Endothelial cell of umbilical vein (primary cell): Measurements from ENCODE around the gene LCLAT1. TPM values are rescaled to one million over a fixed set of nuclear protein-coding genes. Genes with fewer than 3 reads are reported as not detected.

Experiments used
- BruUV-seq: library from RNA; stranded (reverse); fragments of 400-500 nt; replicated peaks from 2 replicates; lab custom pipeline; 2021; lab: Mats Ljungman, UMichigan
- CTCF ChIA-PET: fragments of 300-600, 350-600 bp; sonication (Branson Sonifier 250); formaldehyde crosslinking; loops from one replicate; lab custom pipeline; 2021; ENCODE audit warnings: antibody characterized with exemption, inconsistent platforms; lab: Charles Lee
- POLR2A ChIA-PET: fragments of 300-600, 350-600 bp; sonication (Branson Sonifier 250); formaldehyde crosslinking; loops from one replicate; lab custom pipeline; 2021; ENCODE audit warnings: antibody characterized with exemption, inconsistent platforms; lab: Charles Lee
- DNase-seq: peaks from one replicate; pipeline ENCODE4 v3.0.0-alpha.2; 2011; ENCODE audit warnings: low read depth, low spot score
- FAIRE-seq: peaks from 2 replicates; lab custom pipeline; 2011; peaks lifted over from hg19 to GRCh38; lab: Jason Lieb, UNC
- H2AFZ ChIP-seq: 2 replicates; pipeline ENCODE4 v1.6.0; 2012; ENCODE audit warnings: low read depth, low read length, control low read depth, inconsistent platforms
- H3K27ac ChIP-seq: 2 replicates; pipeline ENCODE4 v1.5.1; 2011; ENCODE audit warnings: low read depth, mild to moderate bottlenecking, control low read depth, low read length, moderate library complexity; ENCODE audit not compliant: insufficient read depth
- H3K27me3 ChIP-seq, 2 experiments: 2 replicates each; pipeline versions ENCODE4 v1.6.0 to v1.6.1; 2011; ENCODE audit warnings: low read length in 2 of 2, mixed read lengths in 1 of 2; ENCODE audit not compliant: control insufficient read depth in 2 of 2, insufficient read depth in 2 of 2
- H3K36me3 ChIP-seq, 2 experiments: 2 replicates in 1 of 2; 3 replicates in 1 of 2; pipeline ENCODE4 v1.5.1; 2011; ENCODE audit warnings: low read length in 2 of 2, mild to moderate bottlenecking in 1 of 2, moderate library complexity in 1 of 2; ENCODE audit not compliant: control insufficient read depth in 2 of 2, insufficient read depth in 2 of 2; ENCODE audit errors: extremely low read depth in 1 of 2
- H3K4me1 ChIP-seq: 3 replicates; pipeline ENCODE4 v1.5.1; 2011; ENCODE audit warnings: mild to moderate bottlenecking, low read length; ENCODE audit not compliant: control insufficient read depth, insufficient read depth; ENCODE audit errors: extremely low read depth
- H3K4me2 ChIP-seq: 2 replicates; pipeline ENCODE4 v1.6.1; 2011; ENCODE audit warnings: low read length, control low read depth, mixed read lengths; ENCODE audit not compliant: insufficient read depth
- H3K4me3 ChIP-seq, 3 experiments: fragments of 200-600 bp in 1 of 3; sonication (generic), shearing (Covaris generic) in 1 of 3; replicated peaks in 1 of 3; 2 replicates each; pipeline ENCODE4 v1.5.1; 2011 to 2016; ENCODE audit warnings: control low read depth in 3 of 3, low read length in 3 of 3, mild to moderate bottlenecking in 2 of 3, inconsistent platforms in 1 of 3, low read depth in 1 of 3, moderate library complexity in 1 of 3; ENCODE audit not compliant: insufficient read depth in 1 of 3
- H3K79me2 ChIP-seq: 2 replicates; pipeline ENCODE4 v1.6.0; 2012; ENCODE audit warnings: low read length, inconsistent platforms; ENCODE audit not compliant: control insufficient read depth, insufficient read depth
- H3K9ac ChIP-seq: replicated peaks from 2 replicates; pipeline ENCODE3; 2011; ENCODE audit warnings: low read length, control low read depth; ENCODE audit not compliant: insufficient read depth; ENCODE audit errors: extremely low read depth
- H3K9me1 ChIP-seq: replicated peaks from 3 replicates; pipeline ENCODE4 v1.6.0; 2011; ENCODE audit warnings: mild to moderate bottlenecking, low read length; ENCODE audit not compliant: control insufficient read depth, insufficient read depth; ENCODE audit errors: extremely low read depth
- H3K9me3 ChIP-seq: replicated peaks from 2 replicates; pipeline ENCODE4 v1.5.1; 2012; ENCODE audit warnings: low read length, inconsistent platforms; ENCODE audit not compliant: control insufficient read depth, insufficient read depth
- H4K20me1 ChIP-seq: replicated peaks from 2 replicates; pipeline ENCODE3; 2011; ENCODE audit warnings: mild to moderate bottlenecking, low read length; ENCODE audit not compliant: control insufficient read depth, insufficient read depth; ENCODE audit errors: extremely low read depth
- CTCF ChIP-seq, 2 donors: IDR thresholded peaks; 1 replicate in 1 of 2; 2 replicates in 1 of 2; pipeline ENCODE4 v1.5.1; 2011; ENCODE audit warnings: low read length in 2 of 2, mild to moderate bottlenecking in 2 of 2, moderate library complexity in 2 of 2, control low read depth in 1 of 2, inconsistent platforms in 1 of 2, low read depth in 1 of 2; ENCODE audit not compliant: insufficient read depth in 1 of 2; ENCODE audit errors: extremely low read depth in 1 of 2
- EZH2 ChIP-seq: IDR thresholded peaks from 2 replicates; pipeline ENCODE4 v1.6.1; 2012; ENCODE audit warnings: borderline replicate concordance, low read depth, mild to moderate bottlenecking, moderate library complexity, low read length, inconsistent platforms; ENCODE audit not compliant: severe bottlenecking
- FOS ChIP-seq: IDR thresholded peaks from 2 replicates; pipeline ENCODE4 v1.6.1; 2011; ENCODE audit warnings: mild to moderate bottlenecking, low read length, moderate library complexity, borderline replicate concordance; ENCODE audit not compliant: insufficient read depth
- GATA2 ChIP-seq: IDR thresholded peaks from 2 replicates; pipeline ENCODE4 v1.7.0; 2011; ENCODE audit warnings: low read depth, mild to moderate bottlenecking, moderate library complexity, mixed read lengths, low read length; ENCODE audit not compliant: insufficient read length, insufficient read depth
- JUN ChIP-seq: IDR thresholded peaks from 2 replicates; pipeline ENCODE4 v1.6.1; 2011; ENCODE audit warnings: borderline replicate concordance, low read depth; ENCODE audit not compliant: insufficient read length, insufficient read depth
- MAX ChIP-seq: IDR thresholded peaks from 2 replicates; pipeline ENCODE4 v1.6.1; 2011; ENCODE audit not compliant: insufficient read depth, insufficient read length
- MYC ChIP-seq: IDR thresholded peaks from one replicate; pipeline ENCODE4 v1.6.1; 2011; ENCODE audit warnings: mild to moderate bottlenecking, low read depth, low read length
- POLR2A ChIP-seq: IDR thresholded peaks from 2 replicates; pipeline ENCODE4 v1.6.1; 2012; ENCODE audit warnings: low read depth, mild to moderate bottlenecking, control low read depth, low read length
- POLR2AphosphoS5 ChIP-seq: IDR thresholded peaks from 2 replicates; pipeline ENCODE4 v1.6.1; 2012; ENCODE audit warnings: low read depth, mild to moderate bottlenecking, control low read depth, low read length, moderate library complexity; ENCODE audit not compliant: insufficient read depth
- dilution Hi-C: fragments of 300-500 bp; cut with MboI; formaldehyde crosslinking; loops from one replicate; pipeline ENCODE4 v1.15.0; 2019; ENCODE audit warnings: low sequenced_read_pairs; ENCODE audit not compliant: extremely low pct_ligation_motif_present
- intact Hi-C: fragments of 100-400 bp; cut with micrococcal nuclease; formaldehyde crosslinking; loops from one replicate; pipeline ENCODE4 v1.10.0; 2022
- polyA plus RNA-seq, 4 experiments: library from polyadenylated mRNA; depleted of rRNA in 3 of 4; stranded (reverse) in 3 of 4; unstranded in 1 of 4; fragments of >200 nt; gene quantifications; 2 replicates each; pipeline versions ENCODE4 v1.2.1 to v1.2.3, GENCODE V29; 2011 to 2012; ENCODE audit warnings: missing spikeins in 1 of 4
- total RNA-seq: library from RNA; stranded (reverse); gene quantifications from 2 replicates; pipeline ENCODE4 v1.2.3, GENCODE V29; 2021

The LCLAT1 gene
- total and polyA plus RNA-seq, 2 donors (not counting 3 experiments of a cell fraction or from before 2014, with no cell fraction given), result 6.1 to 20.8 TPM

- no peak for DNase-seq
- Histone ChIP-seq H2AFZ (no peak overlapping the region), H3K27ac (no peak overlapping the region), H3K79me2 (no peaks in the 10 kb centered on the region), H3K27me3 (no peaks in the 10 kb centered on the region), H3K36me3 (no peaks in the 10 kb centered on the region), H3K9me1 (no peaks in the 10 kb centered on the region), H4K20me1 (no peaks in the 10 kb centered on the region), H3K4me1 (no peaks in the 10 kb centered on the region), H3K4me3 (no peak overlapping the region), H3K4me2 (no peak overlapping the region), H3K9me3 (no peaks in the 10 kb centered on the region), H3K9ac (no peak overlapping the region)
- TF ChIP-seq MYC (no peak), POLR2A (no peak), JUN (no peak), MAX (no peak), EZH2 (no peak), GATA2 (no peak), CTCF (IDR thresholded peaks at IDR 0.05; ENCODE audit: extremely low read depth in 1 of 2, insufficient read depth in 1 of 2, low read depth in 1 of 2, low read length in 2 of 2) (no peak), FOS (no peak), POLR2AphosphoS5 (no peak)
- ChIA-PET POLR2A (no interaction called here), CTCF (interaction anchor here (1.0 to 1.1 kb wide), 2 partner anchors 9 to 11 kb away, joined by 4 to 5 read pairs; no protein-coding TSS in a partner anchor)
- dilution Hi-C loops (no loop called here), intact Hi-C loops (no loop called here)
- no peak for FAIRE-seq
- no TSS peak for BruUV-seq
These were observed 114.3 kb downstream of the LCLAT1 start for GRCh38 chr2:30561349-30561748.
